Fibroblast of gingiva (primary cell): ENCODE data around the gene CHD3.

Experiments
- DNase-seq: peaks from one replicate; pipeline ENCODE4 v3.0.0-alpha.2; 2011; ENCODE audit warnings: low read depth

The CHD3 gene

DNA sequence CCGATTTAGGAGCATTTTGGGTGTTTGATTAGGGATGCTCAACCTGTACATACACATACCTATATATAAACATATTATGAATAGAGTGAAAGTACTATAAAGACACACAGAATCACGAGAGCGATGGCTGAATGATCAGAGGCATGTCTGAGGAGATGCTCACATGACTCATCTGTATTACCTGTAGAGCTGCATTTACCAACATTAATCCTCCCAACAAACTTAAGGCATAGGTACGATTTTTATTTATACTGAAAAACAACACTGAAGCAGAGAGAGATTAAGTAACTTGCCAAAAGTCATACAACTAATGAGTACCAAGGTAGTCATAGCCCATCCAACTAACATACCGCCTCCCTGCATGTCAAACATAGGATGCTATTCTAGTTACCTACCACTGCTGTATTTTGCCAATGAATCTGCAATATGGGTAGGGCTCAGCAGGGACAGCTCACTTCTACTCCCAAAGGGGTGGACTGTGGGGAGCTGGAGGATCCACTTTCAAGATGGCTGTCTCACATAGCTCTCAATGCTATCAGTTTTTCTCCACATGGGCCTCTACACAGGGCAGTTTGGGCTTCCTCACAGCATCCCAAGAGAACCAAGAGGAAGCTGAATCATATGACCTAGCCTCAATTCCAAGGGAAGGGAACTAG is 23.5 kb upstream of the CHD3 start:
- no peak for DNase-seq

DNA sequence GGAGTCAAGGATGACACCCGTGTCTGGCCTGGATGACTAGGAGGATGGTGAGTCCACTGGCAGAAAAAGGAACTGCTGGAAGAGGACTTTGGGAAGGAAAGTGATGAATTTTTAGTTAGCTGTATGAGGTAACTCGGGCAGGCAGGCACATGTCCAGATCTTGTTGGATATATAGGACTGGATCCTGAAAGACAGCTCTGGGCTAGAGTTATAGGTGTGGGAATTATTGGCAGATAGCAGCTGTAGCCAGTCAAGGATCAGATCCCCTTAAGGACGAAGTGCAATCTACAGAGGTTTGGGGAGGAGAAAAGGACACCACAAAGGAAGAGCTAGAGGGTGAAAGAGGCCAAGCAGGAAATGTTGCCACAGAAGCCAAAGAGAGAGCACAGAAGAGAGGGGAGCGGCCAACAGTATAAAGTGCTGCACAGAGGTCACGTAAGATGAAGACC is 20.7 kb upstream of the CHD3 start:
- DNase-seq, result no peak

DNA sequence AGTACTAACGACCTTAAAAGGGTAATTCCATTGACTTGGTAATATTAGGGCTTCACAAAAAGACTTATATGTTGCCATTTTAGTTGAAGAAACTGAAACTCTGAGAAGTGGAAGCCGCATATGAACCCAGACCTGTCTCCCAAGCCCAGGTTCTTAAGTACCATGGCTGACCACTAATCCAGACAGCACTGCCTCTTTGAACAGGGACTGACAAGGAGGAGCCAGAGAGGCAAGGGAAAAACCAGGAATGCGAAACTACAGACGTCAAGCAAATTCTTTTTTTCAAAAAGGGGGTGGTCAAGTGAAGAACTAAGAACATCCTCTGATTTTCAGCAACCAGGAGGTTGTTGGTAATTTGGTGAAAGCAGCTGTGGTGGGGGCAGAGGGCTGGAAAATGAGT is 15.5 kb upstream of the CHD3 start:
- DNase-seq, result no peak

DNA sequence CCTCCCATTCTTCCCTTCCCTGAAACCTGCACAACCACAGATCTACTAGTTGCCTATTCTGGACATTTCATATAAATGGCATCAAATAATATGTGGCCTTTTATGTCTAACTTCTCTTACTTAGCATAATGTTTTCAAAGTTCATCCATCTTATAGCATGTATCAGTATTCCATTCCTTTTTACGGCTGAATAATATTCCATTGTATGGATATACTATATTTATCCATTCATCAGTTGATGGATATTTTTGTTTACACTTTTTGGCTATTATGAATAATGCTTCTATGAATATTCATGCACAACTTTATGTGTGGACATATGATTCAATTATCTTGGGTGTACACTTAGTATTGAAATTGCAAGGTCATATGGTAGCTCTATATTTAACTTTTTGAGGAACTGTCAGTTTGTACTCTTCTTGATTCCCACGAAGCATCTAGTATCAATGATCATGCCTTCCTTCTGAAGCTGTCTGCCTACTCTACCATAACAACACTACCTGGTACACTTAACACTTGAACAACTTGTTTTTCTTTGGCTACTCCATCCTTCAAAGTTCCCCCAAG is 12.7 kb upstream of the CHD3 start:
- no peak for DNase-seq

DNA sequence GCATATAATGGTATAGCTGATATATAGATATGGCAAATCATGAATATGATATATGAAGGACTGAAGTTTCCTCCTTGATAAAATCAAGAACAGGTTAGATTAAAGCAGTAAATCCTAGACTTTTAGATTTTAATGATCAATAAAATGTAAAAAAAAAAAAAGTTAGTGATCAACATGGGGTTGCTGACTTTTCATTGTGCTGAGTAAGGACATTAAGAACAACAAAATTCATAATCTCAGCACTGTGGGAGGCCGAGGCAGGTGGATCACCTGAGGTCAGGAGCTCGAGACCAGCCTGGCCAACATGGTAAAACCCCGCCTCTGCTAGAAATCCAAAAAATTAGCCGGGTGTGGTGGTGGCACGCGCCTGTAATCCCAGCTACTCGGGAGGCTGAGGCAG is 10.4 kb upstream of the CHD3 start:
- DNase-seq, result no peak

DNA sequence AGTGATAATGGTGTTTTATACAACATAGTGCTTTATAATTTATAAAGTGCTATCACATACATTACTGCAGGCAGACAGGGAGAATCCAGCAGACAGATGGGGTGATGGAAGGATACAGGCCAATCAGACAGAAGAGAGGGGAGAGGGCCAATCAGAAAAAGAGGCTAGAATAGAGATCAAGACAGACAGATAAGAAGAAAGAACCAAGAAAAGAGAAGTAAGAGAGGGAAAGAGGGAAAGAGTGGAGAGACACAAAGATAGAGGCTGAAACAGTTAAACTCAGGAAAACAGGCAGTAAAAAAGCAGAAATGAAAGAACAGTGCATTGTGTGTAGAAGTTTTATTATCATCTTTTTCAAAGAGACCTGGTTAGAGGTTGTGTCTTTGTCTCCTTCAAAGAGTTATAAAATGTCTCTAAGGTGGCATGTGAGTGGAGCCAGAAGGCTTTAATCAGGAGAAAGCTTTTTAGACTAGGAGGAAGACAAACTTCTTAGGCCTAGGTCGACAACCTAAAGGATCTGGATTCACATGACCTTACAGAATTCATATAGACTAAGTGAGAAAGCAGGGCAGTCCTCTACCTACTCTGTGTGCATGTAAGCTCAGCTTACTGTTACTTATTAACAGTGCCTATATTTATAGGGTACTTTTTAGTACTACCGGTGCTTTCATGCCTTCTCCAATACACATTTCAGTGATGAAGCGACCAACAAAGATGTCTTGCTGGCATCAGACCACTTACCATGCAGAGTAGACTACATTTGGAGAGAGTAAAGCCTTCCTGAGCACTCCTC is 8.3 kb upstream of the CHD3 start:
- no peak for DNase-seq

DNA sequence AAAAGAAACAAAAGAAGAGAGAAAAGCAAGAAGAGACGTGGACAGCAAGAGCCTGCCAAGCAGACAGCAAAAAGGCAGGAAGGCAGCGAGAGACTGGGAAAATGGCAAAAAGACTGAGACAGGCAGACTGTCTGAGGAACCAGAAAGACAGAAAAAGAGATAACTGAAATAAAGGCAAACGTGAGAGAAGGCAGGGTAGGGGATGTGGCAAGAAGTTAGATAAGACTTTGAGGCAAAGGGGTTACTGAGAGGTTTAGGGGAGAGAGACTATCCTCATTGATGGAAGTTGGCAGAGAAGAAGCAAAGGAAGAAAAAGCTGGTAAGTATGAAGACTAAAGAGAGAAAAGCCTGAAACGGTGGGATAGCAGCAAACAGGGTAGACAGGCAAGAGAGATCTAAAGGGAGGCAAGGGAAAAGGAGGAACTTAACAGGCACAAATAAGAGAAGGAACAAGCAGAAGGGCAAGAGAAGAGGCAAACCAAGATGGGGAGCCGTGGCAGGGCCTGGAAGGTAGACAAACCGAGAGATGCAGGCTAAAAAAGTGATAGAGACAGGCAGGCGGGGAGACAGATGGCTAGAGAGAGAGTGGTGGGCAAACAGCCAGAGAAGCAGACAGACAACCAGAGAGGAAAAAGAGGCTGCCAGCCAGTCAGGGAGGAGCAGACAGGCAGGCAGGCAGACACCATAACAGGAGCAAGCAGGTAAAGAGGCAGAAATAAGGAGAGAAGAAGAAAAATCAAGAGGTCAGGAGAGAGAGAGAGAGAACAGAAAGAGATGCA is 7.1 kb upstream of the CHD3 start:
- no peak for DNase-seq

DNA sequence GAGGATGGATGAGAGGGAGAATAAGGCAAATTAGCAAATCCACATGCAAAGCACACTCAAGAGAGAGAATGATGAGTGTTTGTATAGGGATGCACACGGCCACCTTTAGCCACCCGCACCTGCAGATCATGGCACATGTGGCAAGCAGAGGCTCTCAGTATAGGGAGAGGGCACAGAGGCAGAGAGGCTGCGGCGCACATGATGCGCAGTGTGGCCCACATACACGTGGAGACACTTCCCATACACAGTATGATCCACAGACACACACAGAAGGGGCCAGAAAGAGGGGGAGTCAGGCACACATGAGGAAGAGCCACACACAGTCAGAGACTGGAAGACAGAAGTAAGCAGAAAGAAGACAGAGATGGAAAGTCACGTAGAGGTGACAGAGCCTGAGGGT is 6.5 kb upstream of the CHD3 start:
- DNase-seq, result no peak

DNA sequence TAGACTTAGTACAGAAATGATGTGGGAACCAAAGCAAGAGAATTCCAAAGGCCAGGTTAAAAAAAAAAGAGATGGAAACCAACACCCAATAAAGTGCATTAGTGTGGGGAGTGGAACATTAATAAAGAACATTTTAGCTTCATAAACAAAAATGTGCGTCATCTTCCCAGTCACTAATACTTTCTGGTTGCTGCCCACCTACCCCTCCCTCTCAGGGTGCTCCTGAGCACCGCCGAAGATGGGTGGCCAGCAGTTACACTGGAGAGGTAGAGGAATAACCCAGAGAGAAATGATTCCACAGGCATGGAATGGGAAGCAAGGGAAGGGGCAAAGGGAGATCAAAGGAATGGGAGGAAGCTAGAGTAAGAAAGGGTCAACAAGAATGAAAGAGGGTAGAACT is 6.0 kb upstream of the CHD3 start:
- DNase-seq, result no peak

DNA sequence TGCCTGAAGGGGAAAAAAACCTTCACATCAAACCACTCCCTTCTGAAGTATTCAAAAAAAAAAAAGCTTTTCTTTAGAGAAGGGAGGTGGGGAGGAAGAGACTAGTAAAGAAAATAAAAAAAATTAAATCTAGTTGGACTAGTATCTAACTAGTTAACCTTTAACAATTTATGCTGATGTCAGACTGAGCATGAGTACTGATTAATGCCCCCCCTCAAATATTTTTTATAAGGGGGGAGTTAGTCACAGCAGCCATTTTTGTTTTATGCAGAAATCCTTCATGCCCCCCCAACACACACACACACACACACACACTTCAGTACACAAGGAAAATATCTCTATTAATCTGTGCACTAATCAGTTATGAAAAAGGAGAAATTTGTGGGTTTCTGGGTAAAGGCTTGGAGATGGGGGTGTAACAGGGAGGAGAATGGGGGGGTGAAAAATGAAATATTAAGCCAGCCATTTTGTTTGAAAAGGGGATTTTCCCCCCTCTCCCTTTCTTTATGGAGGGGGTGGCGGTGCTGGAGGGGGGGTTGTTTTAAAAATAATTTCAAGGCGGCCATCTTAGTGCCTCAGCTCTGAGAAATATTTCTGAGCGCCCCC is 4.7 kb upstream of the CHD3 start:
- peak; percentile 48 for DNase-seq

DNA sequence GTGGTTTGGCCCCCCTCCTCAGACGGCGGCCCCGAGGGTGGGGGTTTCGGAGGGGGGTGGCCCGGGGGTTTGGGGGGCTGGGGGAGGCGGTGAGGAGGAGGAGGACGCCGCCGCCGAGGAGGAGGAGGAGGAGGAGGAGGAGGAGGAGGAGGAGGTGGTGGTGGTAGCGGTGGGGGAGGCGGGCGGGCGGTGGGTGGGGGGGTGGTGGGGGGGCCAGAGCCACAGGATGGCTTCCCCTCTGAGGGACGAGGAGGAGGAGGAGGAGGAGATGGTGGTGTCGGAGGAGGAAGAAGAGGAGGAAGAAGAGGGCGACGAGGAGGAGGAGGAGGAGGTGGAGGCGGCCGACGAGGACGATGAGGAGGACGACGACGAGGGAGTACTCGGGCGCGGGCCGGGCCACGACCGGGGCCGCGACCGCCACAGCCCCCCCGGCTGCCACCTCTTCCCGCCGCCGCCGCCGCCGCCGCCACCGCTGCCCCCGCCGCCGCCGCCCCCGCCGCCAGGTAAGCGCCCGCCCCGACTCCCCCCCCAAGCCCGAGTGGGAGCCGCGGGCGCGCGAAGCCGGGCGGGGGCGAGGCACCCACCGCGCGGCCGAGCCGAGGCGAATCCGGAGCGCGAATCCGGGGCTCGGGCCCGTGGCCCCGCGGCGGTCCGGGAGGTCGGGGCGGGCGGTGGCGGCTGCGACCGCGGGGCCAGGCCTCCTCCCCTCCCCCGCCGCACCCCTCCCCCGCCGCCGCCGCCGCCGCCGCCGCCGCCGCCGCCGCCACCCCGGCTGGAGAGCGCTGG is 3.8 kb upstream of the CHD3 start:
- DNase-seq, result no peak

DNA sequence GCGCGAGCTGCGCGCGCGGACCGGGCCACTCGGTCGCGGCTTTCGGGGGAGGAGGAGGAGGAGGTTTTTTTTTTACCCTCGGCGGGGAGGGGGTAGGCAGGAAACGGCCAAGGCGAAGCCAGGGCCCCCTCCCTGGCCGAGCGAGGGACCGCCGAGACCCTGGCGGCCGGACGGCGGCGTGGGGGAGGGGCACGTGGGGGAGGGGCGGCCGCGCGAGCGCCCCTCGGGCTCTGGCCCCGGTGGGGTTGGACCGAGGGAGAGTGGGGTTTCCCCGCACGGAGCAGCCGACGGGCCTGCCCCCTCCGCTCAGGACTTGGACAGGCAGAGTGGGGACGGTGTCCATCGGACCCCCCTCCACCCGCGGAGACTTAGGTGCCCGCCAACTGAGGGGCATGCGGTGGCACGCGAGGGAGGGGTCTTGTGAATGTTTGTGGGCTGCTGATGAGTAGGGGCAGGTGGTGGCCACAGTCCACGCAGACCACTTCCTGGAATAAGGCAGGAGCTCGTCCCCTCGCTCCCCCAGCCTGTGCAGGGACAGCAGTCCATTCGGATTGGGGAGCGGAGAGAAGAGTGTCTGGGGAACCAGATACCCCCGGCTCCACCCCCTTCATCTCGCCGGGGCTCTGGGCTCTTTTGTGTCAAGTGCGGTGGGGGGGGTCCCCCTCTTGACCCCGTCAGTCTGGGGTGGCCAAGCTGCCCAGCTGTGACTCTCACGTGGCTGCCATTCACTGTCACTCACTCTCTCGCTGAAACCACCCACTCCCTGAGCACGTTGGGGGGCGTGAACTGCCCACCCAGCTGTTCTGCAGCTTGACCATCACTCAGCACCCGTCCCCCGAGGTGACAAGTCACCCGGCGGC is 3.0 kb upstream of the CHD3 start:
- DNase-seq, result peak; percentile 10

DNA sequence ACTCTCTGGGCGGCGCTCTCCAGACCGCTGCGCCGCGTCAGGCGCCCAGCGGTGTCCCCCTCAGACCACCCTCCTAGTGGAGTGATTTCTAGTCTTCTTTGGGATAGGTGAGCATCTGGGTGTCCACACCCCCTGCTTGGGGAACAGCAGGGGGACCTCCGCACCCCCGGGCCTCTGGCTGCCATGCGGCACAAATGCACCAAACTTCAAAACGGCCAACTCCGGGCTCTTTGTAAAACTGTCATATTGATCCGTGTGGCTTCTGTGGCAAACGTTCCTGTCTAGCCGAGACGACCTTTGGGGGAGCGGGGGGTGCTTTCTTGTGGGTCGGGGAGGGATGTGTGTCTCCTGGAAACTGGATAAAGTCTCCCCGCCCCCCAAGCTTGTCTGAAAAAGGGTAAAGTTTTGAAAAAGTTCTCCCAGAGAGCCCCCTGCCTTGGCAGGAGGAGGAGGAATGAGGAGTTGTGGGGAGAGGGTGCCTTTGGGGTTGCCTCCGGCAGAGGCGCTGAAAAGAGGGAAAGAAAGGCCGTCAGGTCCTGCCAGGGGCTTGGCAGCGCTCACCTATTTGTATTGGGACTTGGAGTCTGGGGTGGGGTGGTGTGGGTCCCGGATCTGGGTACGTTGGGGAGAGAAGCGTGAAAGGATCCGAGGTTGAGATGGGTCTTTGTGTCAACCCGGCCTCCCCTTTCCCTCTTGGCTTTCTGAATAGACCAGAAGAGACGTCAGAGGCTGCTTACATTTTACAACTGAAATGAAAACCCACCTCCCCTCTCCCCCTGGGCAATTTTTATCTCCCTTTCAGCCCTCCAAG is 2.2 kb upstream of the CHD3 start:
- no peak for DNase-seq

DNA sequence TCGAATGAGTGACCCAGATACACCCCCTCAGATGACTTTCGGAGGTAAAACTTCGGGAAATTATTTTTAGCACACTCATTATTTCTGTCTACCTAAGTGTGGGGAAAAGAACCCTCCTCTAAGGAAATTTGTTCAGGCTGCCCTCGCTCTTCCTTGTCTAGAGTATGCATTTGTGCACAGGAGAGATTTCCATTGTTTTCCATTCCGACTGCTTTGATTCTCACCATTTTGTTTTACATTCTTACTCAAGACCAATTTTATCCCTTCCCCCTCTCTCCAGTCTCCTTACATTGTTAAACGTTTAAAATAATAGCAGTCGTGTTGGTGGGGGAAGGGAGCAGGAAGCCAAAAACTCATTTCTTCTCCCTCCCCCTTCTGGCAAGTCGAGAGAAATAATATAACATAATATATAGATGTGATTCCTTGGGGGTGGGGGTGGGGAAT is 1.5 kb upstream of the CHD3 start:
- no peak for DNase-seq

DNA sequence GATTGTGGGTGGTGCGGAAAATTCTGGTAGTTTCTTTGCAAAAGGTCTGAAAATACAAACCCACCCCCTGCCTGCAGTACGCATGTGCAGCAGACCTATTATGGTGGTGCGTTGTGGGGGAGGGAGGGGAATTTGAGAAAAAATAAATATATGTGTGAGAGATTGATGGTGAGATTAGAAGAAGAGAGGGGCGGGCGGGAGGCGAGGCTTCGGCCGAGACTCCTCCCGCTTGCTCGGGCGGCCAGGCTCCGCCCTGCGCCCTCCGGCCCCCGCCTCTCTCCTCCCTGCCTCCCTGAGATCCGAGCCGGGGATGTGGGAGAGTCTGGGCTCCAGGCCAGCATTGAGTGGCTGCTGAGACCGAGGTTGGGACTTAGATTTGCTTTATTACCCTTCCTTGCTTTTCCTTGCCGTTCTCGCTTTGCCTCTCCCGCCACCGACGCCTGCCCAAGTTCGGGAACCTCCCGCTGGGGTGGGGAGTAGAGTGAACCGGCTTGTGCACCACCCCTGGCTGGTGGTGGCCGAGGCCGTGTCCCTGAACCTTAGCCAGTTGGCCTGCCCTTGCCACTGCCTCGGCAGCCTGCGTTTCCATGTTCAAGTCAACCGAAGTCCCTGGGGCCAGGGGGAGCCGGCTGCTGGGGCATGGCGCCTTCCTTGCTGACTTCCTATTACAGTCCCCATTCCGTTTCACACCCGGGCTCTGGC is 956 bp upstream of the CHD3 start:
- DNase-seq, result peak; percentile 96

DNA sequence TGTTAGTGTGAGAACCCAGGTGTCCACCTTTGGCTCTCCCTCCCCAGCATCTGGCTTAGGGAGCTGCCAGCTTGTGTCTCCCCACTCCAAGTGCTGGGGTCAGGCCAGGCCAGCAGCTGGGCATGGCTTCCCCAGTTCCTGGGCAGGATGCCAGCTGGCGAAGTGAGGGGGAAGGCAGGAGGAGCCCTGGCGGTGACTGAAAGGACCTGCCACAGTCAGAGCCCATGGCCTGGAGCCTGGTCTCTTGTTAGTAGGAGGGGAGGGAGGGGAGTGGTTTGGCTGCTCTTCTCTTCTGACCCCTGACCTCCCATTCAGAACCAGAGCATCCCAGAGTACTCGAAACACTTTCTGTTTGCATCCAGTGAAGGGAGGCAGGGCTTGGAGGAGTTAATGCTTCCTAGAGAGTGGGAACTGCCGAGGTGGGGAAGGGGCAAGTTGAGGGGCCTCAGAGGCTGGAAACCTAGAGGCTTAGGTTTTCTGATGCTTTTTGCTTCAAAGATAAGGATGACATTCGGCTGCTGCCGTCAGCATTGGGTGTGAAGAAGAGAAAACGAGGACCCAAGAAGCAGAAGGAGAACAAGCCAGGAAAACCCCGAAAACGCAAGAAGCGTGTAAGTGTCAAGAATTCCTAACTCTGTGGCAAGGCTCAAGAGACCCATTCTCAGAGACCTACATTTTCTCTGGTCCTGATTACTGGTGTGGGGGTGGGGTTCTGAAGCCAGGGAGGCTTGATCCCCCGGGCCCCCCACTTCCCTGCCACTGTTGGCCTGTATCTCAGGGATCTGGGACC is 772 bp downstream of the CHD3 start:
- peak; percentile 98 for DNase-seq

DNA sequence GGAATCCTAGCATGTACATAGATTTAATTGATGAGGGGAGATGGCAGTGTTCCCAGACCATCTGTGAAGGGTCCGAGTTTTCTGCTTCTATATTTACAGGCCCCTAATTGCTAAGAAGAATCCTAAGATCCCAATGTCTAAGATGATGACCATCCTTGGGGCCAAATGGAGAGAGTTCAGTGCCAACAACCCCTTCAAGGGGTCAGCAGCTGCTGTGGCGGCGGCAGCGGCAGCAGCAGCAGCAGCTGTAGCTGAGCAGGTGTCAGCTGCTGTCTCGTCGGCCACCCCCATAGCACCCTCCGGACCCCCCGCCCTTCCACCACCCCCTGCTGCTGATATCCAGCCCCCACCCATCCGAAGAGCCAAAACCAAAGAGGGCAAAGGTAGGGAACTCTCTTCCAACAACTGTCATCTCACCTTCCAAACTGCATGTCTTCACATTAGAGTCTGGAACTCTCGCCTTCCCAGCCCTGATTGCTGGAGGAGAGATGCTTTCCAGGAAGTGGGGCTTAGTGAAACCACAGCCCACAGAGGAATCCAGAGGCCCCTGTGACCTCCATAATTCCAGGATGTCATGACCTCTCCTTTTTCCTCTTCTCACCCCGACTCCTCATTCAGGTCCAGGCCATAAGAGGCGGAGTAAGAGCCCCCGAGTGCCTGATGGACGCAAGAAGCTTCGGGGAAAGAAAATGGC is 4.7 kb downstream of the CHD3 start:
- no peak for DNase-seq
